SK-MEL-5 (cell line): ENCODE measurements around the gene LHX8. TPM values are rescaled to one million over a fixed set of nuclear protein-coding genes. Genes with fewer than 3 reads are reported as not detected.
"Not testable (repeated sequence)": the region's sequence is repeated elsewhere in the genome, so short reads cannot be mapped to it uniquely, and the experiment has no call there.

Experiments
- DNase-seq: peaks from one replicate; pipeline ENCODE4 v3.0.0-alpha.2; 2016; ENCODE audit warnings: low read depth, low spot score
- in situ Hi-C: cut with HindIII; loops from 2 replicates; pipeline ENCODE4 v1.10.0; 2016; ENCODE audit warnings: low sequenced_read_pairs, high pct_unique_total_duplicates, low pct_unique_long_range_greater_than_20kb
- small RNA-seq, 2 experiments: library from RNA; depleted of rRNA; stranded (forward); fragments of <200 nt; gene quantifications; one replicate each; pipeline ENCODE3, GENCODE V24; 2014
- total RNA-seq: library from RNA; depleted of rRNA; stranded (reverse); fragments of >200 nt; shearing (Covaris generic); gene quantifications from 2 replicates; pipeline ENCODE4 v1.2.3, GENCODE V29; 2014

Gene LHX8
- total RNA-seq, 1 experiment from 2014 or later = 0.08 TPM

GRCh38 chr1:75174031-75174760 is 40.0 kb downstream of the LHX8 start:
- in situ Hi-C loops = no loop called here
- no peak for DNase-seq

GRCh38 chr1:75181214-75181955 is 47.2 kb downstream of the LHX8 start:
- DNase-seq, in situ Hi-C loops: not testable (repeated sequence)

DNA sequence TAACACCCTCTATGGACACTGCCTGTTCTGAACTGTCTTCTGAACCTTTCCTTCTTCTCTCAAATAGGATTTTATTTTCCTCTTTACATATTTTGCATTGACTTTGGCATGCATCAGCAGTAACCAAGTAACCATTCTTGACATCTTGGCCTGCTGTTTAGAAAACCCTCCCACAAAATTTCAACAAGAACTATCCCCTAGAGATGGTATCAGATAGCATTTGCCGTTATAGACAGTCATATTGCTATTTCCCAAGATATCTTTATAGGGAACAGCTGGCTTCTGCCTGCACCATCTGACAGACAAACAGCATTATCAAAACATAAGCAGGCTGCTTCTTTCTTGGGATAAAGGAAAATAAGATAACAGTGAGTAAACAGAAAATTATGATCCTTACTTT is 54.7 kb downstream of the LHX8 start:
- DNase-seq = no peak
- in situ Hi-C loops = no loop called here

DNA sequence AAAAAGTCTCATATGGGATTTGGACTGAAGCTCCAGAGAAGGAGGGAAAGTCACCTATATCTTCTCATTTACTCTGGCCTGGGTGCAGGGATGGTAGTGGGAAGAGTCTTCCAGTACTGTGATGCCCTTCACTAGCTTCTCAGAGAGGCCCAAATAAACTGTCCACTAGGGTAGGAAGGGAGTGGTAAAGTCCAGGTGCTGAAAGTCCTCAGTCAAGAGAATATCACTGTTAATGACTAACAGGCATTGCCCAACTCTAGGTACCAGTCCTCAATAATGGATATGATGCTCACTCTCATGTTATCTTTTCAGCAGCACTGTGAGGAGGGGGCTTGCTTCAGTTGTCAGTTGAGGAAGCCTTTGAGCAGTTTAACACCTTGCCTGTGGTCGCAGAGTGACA is 64.0 kb downstream of the LHX8 start:
- in situ Hi-C loops = no loop called here
- DNase-seq = no peak

GRCh38 chr1:75198761-75199160 is 64.6 kb downstream of the LHX8 start:
- in situ Hi-C loops = no loop called here
- DNase-seq = no peak

- in situ Hi-C loops = no loop called here
- DNase-seq = no peak
Measured at GRCh38 chr1:75202751-75203150, 68.6 kb downstream of the LHX8 start.

GRCh38 chr1:75203415-75204277 is 69.5 kb downstream of the LHX8 start:
- in situ Hi-C loops = no loop called here
- DNase-seq = peak; percentile 67

- in situ Hi-C loops = no loop called here
- DNase-seq = no peak
Measured at GRCh38 chr1:75208862-75209261, 74.7 kb downstream of the LHX8 start.

Small RNA genes within 50 kb of the gene (small RNA-seq; reads per million reads assigned to genes)
- 0 reads per million in 2 experiments for gene RNU6-622P
